Mesodermal cell (in vitro differentiated cells): ENCODE data around the gene CLK1. TPM values are rescaled to one million over a fixed set of nuclear protein-coding genes. Genes with fewer than 3 reads are reported as not detected.
"Not testable (repeated sequence)": the region's sequence is repeated elsewhere in the genome, so short reads cannot be mapped to it uniquely, and the experiment has no call there.

Source experiments
- H3K27ac ChIP-seq: 2 replicates; pipeline ENCODE4 v1.7.0; 2013; ENCODE audit warnings: mild to moderate bottlenecking, low read depth, low read length, moderate library complexity; ENCODE audit not compliant: severe bottlenecking
- H3K36me3 ChIP-seq: 2 replicates; pipeline ENCODE4 v1.7.1; 2013; ENCODE audit warnings: mild to moderate bottlenecking, low read length, moderate library complexity; ENCODE audit not compliant: control insufficient read depth, insufficient read depth
- H3K4me1 ChIP-seq: one replicate; pipeline ENCODE4 v1.7.1; 2013; ENCODE audit warnings: mild to moderate bottlenecking, low read length; ENCODE audit not compliant: insufficient read depth, control insufficient read depth, poor library complexity, severe bottlenecking
- H3K4me3 ChIP-seq: 2 replicates; pipeline ENCODE4 v1.7.0; 2013; ENCODE audit warnings: low read length, control low read depth, mild to moderate bottlenecking; ENCODE audit not compliant: insufficient read depth, poor library complexity, severe bottlenecking; ENCODE audit errors: extremely low read depth
- H3K9me3 ChIP-seq: 2 replicates; pipeline ENCODE4 v1.7.1; 2013; ENCODE audit warnings: mild to moderate bottlenecking, low read length, moderate library complexity; ENCODE audit not compliant: control insufficient read depth
- WGBS, 2 experiments: methylation state at CpG; one replicate each; pipeline ENCODE4 v1.1.5; 2013; ENCODE audit warnings: missing lambda C conversion rate in 2 of 2; ENCODE audit not compliant: insufficient coverage in 2 of 2; 5-methylcytosine and 5-hydroxymethylcytosine counted together
- polyA plus RNA-seq, 2 experiments: library from polyadenylated mRNA; stranded (reverse); fragments of 50-300 nt; gene quantifications; one replicate each; pipeline ENCODE4 v1.2.3, GENCODE V29; 2013

The CLK1 gene
- 86.6 TPM for polyA plus RNA-seq (2013, experiment 1 of 2)
- polyA plus RNA-seq (2013, experiment 2 of 2), result 120 TPM

DNA sequence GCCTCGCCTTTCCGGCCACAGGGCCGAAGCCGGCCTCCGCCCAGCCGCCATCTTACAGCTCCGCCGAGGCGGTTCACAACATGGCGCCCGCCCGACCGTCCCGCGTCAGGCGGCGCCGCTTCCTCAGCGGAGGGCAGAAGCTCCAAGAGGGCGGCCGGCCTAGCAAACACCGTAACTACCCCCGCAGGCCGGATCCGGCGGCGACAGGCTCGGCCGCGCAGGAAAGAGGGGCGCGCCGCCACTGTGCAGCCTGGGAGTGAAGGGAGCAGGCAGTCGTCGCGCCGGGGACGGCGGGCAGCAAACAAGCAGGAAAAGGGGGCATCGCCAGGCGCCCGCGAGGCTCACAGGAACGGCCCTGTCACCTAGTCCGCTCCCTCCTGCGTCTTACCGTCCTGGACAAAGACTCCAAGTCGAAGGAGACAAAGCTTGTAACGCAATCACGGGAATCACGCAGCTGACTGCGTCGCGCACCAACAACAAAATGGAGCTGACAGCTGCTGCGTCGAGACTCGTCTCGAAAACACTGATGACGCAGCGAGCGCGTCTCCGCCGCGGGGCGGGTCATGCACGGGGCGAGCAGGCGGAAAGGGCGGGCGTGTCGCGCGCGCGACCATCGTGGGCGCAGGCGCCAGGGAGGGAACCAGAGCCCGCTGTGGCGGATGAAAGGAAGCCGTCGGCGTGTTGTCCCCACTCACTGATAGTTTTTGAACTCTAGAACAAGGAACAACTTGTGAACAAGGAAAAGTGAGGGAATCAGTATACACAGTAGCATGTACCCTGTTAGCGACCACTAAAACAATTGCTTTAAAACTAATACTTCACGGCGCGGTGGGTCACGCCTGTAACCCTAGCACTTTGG, at the start of gene CLK1:
CLK1 (minus strand) TSS at position 483 of the 859 bp plus-strand sequence. CDS start 2,796 bp downstream, outside the sequence.
- WGBS, 2 experiments, result 0 to 4% methylated on average over 53 to 89 of the region's 89 CpGs
- Histone ChIP-seq H3K27ac (peak within 1 kb of the TSS; percentile 99), H3K4me1 (no peaks in the 10 kb centered on the region), H3K4me3 (peak within 1 kb of the TSS; percentile 95), H3K36me3 (peaks cover 31% of the 10 kb centered on the region), H3K9me3 (no peaks in the 10 kb centered on the region)

- no peak overlapping the region for H3K4me3 ChIP-seq
- peaks cover 4% of the 10 kb centered on the region for H3K4me1 ChIP-seq
- peaks cover 80% of the 10 kb centered on the region for H3K36me3 ChIP-seq
- no peaks in the 10 kb centered on the region for H3K9me3 ChIP-seq
- H3K27ac ChIP-seq, result no peak overlapping the region
Measured at GRCh38 chr2:200913654-200914053, 49.2 kb upstream of the CLK1 start.

DNA sequence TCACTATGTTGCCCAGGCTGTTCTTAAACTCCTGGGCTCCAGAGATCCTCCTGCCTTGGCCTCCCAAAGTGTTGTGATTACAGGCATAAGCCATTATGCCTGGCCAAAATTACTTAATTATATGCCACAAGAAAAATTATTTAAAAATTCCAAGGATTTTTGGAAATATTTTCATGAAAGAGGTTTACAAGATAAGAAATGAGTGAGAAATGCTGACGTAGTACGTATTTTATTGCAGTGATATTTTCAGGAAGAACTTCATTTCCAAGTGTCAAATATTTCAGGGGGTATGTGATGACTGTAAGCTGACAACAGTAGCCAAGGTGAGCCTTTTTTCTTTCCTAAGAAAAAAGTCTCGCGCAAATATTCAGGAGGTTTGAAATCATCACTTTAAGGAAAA, 45.5 kb upstream of the CLK1 start:
- Histone ChIP-seq H3K9me3 (no peaks in the 10 kb centered on the region), H3K27ac (no peak overlapping the region), H3K4me1 (peaks cover 4% of the 10 kb centered on the region), H3K4me3 (no peak overlapping the region), H3K36me3 (peaks cover 79% of the 10 kb centered on the region)
- 91 to 100% methylated on average over 2 of the region's 4 CpGs for WGBS, 2 experiments

GRCh38 chr2:200905618-200906296, 41.3 kb upstream of the CLK1 start:
- H3K36me3 ChIP-seq, result peaks cover 73% of the 10 kb centered on the region
- WGBS, 2 experiments, result 50% methylated on average over 1 of the region's 2 CpGs; no CpG with 5 or more reads in 1 of the 2 experiments
- no peaks in the 10 kb centered on the region for H3K4me1 ChIP-seq

DNA sequence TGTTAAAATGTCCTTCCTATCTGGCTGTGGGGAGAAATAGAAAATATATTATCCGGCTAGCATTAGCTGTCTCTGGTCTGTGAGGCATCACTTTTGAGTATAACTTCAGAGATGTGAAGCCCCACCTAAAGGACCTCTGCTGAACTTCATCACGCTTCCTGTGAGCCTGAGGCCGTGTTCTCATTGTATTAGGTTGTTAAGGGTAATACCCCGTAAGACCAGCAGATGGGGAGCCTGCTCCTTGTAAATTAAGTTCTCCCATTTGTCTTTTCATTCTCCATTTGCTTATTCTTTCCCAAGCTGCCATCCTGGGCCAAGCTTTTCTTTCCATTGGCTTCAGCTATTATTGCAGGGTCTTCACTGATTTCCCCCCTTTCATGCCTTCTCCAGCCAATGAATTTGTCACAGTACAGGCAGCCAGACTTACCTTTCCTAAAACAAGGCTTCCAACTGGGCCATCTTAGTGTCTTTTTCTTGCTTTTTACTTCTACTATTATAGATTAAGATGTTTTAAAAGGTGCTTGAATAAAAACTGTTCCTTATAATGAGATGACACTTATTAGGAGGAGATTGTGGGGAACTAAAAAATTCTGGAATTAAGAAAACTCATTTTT, 37.1 kb upstream of the CLK1 start:
- H3K4me3 ChIP-seq, result no peak overlapping the region
- 40 to 43% methylated on average over 1 to 2 of the region's 4 CpGs for WGBS, 2 experiments
- peaks cover 79% of the 10 kb centered on the region for H3K36me3 ChIP-seq
- no peaks in the 10 kb centered on the region for H3K4me1 ChIP-seq
- no peak overlapping the region for H3K27ac ChIP-seq
- H3K9me3 ChIP-seq, result no peaks in the 10 kb centered on the region

More at GRCh38 chr2:200905618-200906296, 41.3 kb upstream of the CLK1 start:
- Histone ChIP-seq H3K27ac (no peak overlapping the region), H3K4me3 (no peak overlapping the region), H3K9me3 (no peaks in the 10 kb centered on the region)

DNA sequence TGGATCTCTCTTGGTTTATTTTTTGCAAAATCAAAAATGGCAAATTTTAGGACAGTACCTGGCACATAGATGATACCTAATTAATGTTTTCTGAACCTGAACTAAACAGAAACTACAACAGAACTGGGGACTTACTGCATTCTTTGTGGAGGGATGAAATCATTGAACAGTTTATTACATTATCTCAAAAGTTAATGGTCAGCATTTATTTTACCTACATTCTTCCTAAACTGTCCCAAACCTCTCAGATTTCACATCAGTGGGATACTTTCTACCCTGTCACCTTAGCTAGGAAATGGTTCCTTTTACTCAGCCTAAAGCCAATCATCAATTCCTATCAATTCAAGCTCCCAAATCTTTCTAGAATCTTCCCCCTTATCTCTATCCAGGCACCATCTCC, 35.0 kb upstream of the CLK1 start:
- H3K9me3 ChIP-seq, result no peaks in the 10 kb centered on the region
- no peaks in the 10 kb centered on the region for H3K4me1 ChIP-seq
- no peak overlapping the region for H3K4me3 ChIP-seq
- H3K27ac ChIP-seq, result no peak overlapping the region
- H3K36me3 ChIP-seq, result peaks cover 83% of the 10 kb centered on the region

- H3K9me3 ChIP-seq, result no peaks in the 10 kb centered on the region
- peaks cover 39% of the 10 kb centered on the region for H3K36me3 ChIP-seq
- H3K27ac ChIP-seq, result peak within 1 kb of the TSS; percentile 99
- 0% methylated on average over 35 to 44 of the region's 50 CpGs for WGBS, 2 experiments
- peak within 1 kb of the TSS; percentile 71 for H3K4me3 ChIP-seq
- H3K4me1 ChIP-seq, result peaks cover 3% of the 10 kb centered on the region
Measured at GRCh38 chr2:200888704-200889625, 24.5 kb upstream of the CLK1 start, which contains the start of the genes NIF3L1 and PPIL3. Gene NIF3L1 (plus strand): TSS chr2:200889371. CDS start chr2:200891944, 2,573 bp downstream. Gene PPIL3 (minus strand): TSS chr2:200889077. CDS start chr2:200887615, 1,462 bp downstream.

GRCh38 chr2:200881715-200882249, 17.3 kb upstream of the CLK1 start:
- not testable (repeated sequence) for H3K4me3 ChIP-seq, H3K27ac ChIP-seq, H3K9me3 ChIP-seq, H3K4me1 ChIP-seq
- H3K36me3 ChIP-seq, result peaks cover 80% of the 10 kb centered on the region
- WGBS, 2 experiments, result no CpG with 5 or more reads among the region's 2 CpGs

DNA sequence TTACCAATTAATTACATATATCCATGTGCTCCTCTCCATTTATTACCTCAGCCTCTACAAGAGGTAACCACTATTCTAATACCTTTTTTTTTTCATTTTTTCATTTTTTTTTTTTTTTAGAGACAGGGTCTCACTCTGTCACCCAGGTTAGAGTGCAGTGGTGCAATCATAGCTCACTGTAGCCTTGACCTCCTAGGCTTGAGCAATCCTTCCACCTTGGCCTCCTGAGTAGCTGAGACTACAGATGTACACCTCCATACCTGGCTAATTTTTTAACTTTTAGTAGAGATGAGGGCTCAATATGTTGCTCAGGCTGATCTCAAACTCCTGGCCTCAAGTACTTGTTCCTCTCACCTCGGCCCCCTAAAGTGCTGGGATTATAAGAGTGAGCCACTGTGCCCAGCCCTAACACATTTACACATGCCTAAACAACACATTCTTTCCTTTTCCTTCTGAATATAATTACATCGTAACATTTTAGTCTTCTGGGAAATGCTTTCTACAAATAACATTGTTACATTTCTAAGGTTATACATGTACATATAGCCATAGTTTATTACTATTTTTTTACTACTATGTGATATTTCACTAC, 13.9 kb upstream of the CLK1 start:
- H3K36me3 ChIP-seq, result peaks cover 87% of the 10 kb centered on the region
- 89 to 100% methylated on average over 1 of the region's 2 CpGs for WGBS, 2 experiments

More for the DNA sequence above, 13.9 kb upstream of the CLK1 start:
- no peaks in the 10 kb centered on the region for H3K9me3 ChIP-seq
- no peaks in the 10 kb centered on the region for H3K4me1 ChIP-seq
- H3K27ac ChIP-seq, result no peak overlapping the region
- H3K4me3 ChIP-seq, result no peak overlapping the region
